GM06990 (cell line): ENCODE data around the gene FAM120A.

Experiments used
- DNase-seq: peaks from one replicate; pipeline ENCODE4 v3.0.0-alpha.2; 2011; ENCODE audit not compliant: insufficient read length; ENCODE audit errors: extremely low read depth
- H3K27me3 ChIP-seq: replicated peaks from 2 replicates; pipeline ENCODE4 v1.6.0; 2011; ENCODE audit warnings: low read length; ENCODE audit not compliant: control insufficient read depth, insufficient read depth
- H3K36me3 ChIP-seq: 2 replicates; pipeline ENCODE4 v1.5.1; 2011; ENCODE audit warnings: low read length; ENCODE audit not compliant: control insufficient read depth, insufficient read depth
- H3K4me3 ChIP-seq: replicated peaks from 2 replicates; pipeline ENCODE4 v1.5.1; 2011; ENCODE audit warnings: low read depth, mild to moderate bottlenecking, control low read depth, low read length
- TF ChIP-seq, protein P1 (sequence below): IDR thresholded peaks from 2 replicates; pipeline ENCODE4 v1.5.1; 2011; ENCODE audit warnings: low read length, control low read depth, mild to moderate bottlenecking, inconsistent platforms; ENCODE audit not compliant: insufficient read depth, poor library complexity, severe bottlenecking

FAM120A gene

DNA sequence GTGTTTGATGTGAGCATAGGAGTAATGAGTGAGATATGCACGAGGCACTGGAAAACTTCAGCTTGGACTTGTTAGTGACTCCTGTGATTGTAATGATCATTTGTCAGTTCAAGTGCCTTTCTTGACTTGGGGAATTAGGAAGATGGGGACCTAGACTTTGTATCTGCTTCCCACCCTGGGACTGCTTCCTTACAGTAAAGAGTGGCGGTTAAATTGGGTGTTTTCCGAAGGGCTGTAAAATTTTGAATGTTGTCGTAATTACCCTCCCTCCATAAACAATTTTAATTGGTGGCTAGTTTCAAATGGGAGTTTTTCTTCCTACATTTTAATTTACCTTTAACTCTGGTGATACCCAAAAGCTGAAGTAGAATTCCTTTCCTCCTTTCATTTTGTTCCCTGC lies 25.4 kb downstream of the FAM120A start:
- Histone ChIP-seq H3K27me3 (no peaks in the 10 kb centered on the region), H3K4me3 (no peak overlapping the region), H3K36me3 (peaks cover 2% of the 10 kb centered on the region)
- DNase-seq: no peak
- TF ChIP-seq, protein P1, sequence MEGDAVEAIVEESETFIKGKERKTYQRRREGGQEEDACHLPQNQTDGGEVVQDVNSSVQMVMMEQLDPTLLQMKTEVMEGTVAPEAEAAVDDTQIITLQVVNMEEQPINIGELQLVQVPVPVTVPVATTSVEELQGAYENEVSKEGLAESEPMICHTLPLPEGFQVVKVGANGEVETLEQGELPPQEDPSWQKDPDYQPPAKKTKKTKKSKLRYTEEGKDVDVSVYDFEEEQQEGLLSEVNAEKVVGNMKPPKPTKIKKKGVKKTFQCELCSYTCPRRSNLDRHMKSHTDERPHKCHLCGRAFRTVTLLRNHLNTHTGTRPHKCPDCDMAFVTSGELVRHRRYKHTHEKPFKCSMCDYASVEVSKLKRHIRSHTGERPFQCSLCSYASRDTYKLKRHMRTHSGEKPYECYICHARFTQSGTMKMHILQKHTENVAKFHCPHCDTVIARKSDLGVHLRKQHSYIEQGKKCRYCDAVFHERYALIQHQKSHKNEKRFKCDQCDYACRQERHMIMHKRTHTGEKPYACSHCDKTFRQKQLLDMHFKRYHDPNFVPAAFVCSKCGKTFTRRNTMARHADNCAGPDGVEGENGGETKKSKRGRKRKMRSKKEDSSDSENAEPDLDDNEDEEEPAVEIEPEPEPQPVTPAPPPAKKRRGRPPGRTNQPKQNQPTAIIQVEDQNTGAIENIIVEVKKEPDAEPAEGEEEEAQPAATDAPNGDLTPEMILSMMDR: no peak

DNA sequence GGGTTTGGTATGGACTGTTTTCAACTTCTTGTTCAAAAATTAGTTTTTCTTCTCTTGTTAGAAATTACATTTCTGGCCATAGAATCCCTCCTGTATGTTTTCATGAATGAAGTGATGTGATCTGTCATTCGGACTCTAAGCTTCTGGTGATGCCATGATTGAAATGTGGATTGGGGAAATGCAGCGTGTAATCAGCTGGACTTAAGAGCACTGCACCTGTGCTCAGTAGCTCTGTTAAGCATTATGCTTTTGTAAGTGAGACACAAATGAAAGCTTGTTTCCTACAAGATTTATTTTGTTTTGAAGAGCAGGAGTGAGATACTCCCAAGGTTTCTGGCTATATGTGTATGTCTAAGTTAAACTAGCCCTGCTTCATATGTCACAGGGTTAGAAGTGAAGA lies 25.9 kb downstream of the FAM120A start:
- H3K4me3 ChIP-seq: no peak overlapping the region
- no peaks in the 10 kb centered on the region for H3K27me3 ChIP-seq
- peaks cover 2% of the 10 kb centered on the region for H3K36me3 ChIP-seq
- TF ChIP-seq, protein P1: no peak
- no peak for DNase-seq

DNA sequence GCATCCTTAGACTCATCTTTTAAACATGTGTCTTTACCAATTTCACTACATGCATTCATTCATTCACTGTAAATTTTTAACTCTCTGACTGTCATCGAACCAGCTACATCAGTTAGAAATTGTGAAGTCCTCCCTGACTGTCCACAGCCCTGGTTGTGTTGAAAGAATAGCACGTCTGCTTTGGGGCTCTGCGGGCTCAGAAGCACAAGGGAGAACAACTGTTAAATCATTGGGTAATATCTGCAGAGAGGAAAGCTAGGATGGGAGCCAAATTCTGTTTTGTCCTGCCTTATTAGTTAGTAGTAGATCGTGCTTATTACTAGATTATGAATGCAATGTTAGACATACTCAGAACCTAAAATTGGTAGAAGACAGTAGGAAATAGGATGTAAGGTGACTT lies 28.2 kb downstream of the FAM120A start:
- Histone ChIP-seq H3K4me3 (no peak overlapping the region), H3K27me3 (no peaks in the 10 kb centered on the region), H3K36me3 (peaks cover 6% of the 10 kb centered on the region)
- no peak for DNase-seq
- TF ChIP-seq, protein P1: no peak

DNA sequence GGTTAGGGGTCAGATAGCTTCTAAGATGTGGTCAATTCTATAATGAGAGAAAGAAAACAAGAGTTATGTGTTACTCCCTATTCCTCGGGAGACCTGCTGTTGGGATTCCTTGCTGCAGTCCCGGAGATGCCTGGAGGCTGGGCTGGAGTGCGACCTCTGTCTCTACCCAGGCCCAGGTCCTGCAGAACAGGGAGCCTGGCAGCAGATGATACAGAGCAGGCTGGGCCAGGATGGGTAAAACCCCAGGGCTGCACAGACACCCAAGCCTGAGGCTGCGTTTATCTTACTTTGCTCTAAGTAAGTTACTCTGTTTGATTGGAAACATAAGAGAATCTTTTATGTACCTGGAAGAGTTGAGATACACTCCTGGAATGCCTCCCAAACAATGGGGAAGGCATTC lies 28.8 kb downstream of the FAM120A start:
- peaks cover 6% of the 10 kb centered on the region for H3K36me3 ChIP-seq
- H3K27me3 ChIP-seq: no peaks in the 10 kb centered on the region
- no peak for DNase-seq
- no peak overlapping the region for H3K4me3 ChIP-seq
- TF ChIP-seq, protein P1: no peak

DNA sequence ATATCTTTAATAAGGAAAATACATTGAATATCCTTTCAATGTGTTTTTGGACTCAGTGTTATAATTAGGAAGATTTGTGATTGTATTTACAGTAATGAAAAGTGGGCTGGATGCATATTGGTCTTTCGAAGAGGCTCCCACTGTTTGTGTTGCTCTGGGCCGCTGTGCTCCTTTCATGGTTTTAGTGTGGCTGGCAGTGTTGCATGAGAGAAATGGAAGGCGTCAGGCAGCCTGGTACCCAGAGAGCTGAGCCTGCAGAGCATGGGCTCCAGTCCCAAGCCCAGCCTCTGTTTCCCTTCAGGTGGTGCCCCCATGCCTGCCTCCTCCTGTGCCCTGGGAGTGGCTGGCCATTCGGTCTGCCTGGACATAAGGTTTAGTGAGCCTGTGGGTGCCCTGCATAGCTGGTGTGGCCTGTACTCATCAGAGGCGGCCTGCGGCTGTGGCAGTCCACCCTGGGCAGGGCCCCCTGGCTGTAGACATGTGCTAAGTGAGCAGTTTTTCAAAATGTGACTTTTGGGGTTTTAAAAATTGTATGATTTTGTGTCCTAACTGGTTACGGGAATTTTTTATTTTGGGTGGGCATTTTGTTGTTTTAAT lies 29.3 kb downstream of the FAM120A start:
- Histone ChIP-seq H3K4me3 (no peak overlapping the region), H3K27me3 (no peaks in the 10 kb centered on the region), H3K36me3 (peaks cover 10% of the 10 kb centered on the region)
- DNase-seq: no peak
- TF ChIP-seq, protein P1: no peak

DNA sequence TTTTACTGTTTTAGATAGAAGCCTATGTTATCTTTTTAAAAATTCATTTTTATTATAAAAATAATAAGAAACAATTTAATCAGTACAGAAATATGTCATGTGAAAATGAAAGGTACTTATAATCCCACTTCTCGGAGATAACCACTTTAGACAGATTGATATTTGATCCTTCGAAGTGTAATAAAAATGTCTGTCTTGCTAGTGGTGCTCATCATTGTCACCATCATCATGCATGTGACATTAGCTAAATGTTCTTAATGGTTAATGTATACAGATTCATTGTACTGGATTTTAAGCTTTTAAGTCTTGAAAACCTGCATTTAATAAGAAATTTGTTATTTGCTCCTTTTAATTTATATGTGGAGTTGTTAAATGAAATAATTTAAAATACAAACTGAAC lies 32.0 kb downstream of the FAM120A start:
- no peak for DNase-seq
- Histone ChIP-seq H3K36me3 (peaks cover 8% of the 10 kb centered on the region), H3K27me3 (no peaks in the 10 kb centered on the region), H3K4me3 (no peak overlapping the region)
- TF ChIP-seq, protein P1: no peak
